ENCODE data around the gene NCS1.

NCS1 gene

GRCh38 chr9:130229759-130230158, 57.6 kb downstream of the NCS1 start:
- in situ Hi-C loops (cut with MboI; ENCODE audit: low pct_unique_long_range_greater_than_20kb, low sequenced_read_pairs, unreplicated experiment): loop anchor here (10.0 kb wide), 1 partner anchor 115 kb away; no protein-coding TSS in a partner anchor
- TF ChIP-seq CTCF (IDR thresholded peaks at IDR 0.05; ENCODE audit: extremely low read depth, insufficient read depth, missing control alignments): no peak
- DNase-seq (ENCODE audit: low spot score): no peak

- in situ Hi-C loops (cut with MboI; ENCODE audit: low pct_unique_long_range_greater_than_20kb, low sequenced_read_pairs, unreplicated experiment): no loop called here
- TF ChIP-seq CTCF (IDR thresholded peaks at IDR 0.05; ENCODE audit: extremely low read depth, insufficient read depth, missing control alignments): no peak
- DNase-seq (ENCODE audit: low spot score): no peak
Observed at GRCh38 chr9:130230631-130231030, 58.4 kb downstream of the NCS1 start.

- no peak for TF ChIP-seq CTCF (IDR thresholded peaks at IDR 0.05; ENCODE audit: extremely low read depth, insufficient read depth, missing control alignments)
- no peak for DNase-seq (ENCODE audit: low spot score)
- in situ Hi-C loops (cut with MboI; ENCODE audit: low pct_unique_long_range_greater_than_20kb, low sequenced_read_pairs, unreplicated experiment): no loop called here
Observed at GRCh38 chr9:130232899-130233586, 60.8 kb downstream of the NCS1 start.

- in situ Hi-C loops (cut with MboI; ENCODE audit: low pct_unique_long_range_greater_than_20kb, low sequenced_read_pairs, unreplicated experiment): no loop called here
- TF ChIP-seq CTCF (IDR thresholded peaks at IDR 0.05; ENCODE audit: extremely low read depth, insufficient read depth, missing control alignments): no peak
- DNase-seq (ENCODE audit: low spot score): no peak
Observed at GRCh38 chr9:130233587-130233945, 61.4 kb downstream of the NCS1 start.

- DNase-seq (ENCODE audit: low spot score): no peak
- in situ Hi-C loops (cut with MboI; ENCODE audit: low pct_unique_long_range_greater_than_20kb, low sequenced_read_pairs, unreplicated experiment): no loop called here
- TF ChIP-seq CTCF (IDR thresholded peaks at IDR 0.05; ENCODE audit: extremely low read depth, insufficient read depth, missing control alignments): no peak
Observed at GRCh38 chr9:130234340-130235260, 62.4 kb downstream of the NCS1 start.

- TF ChIP-seq CTCF (IDR thresholded peaks at IDR 0.05; ENCODE audit: extremely low read depth, insufficient read depth, missing control alignments): peak; percentile 97
- peak; percentile 73 for DNase-seq (ENCODE audit: low spot score)
- in situ Hi-C loops (cut with MboI; ENCODE audit: low pct_unique_long_range_greater_than_20kb, low sequenced_read_pairs, unreplicated experiment): no loop called here
Observed at GRCh38 chr9:130235558-130236435, 63.6 kb downstream of the NCS1 start.

Measured in GM13977 (cell line).